Activated T-cell treated with anti-CD3 and anti-CD28 coated beads, Interleukin-2, amount 50 U/mL, for 72 hours (primary cell): ENCODE data around the gene DENND2C. TPM values are rescaled to one million over a fixed set of nuclear protein-coding genes. Genes with fewer than 3 reads are reported as not detected.

Source experiments
- ATAC-seq, 2 donors: fragments of 150-1000 bp; cut with Tn5 transposase; replicated peaks in 1 of 2; 2 replicates each; pipeline ENCODE4 v1.10.0; 2021; ENCODE audit warnings: moderate library complexity in 2 of 2, mild to moderate bottlenecking in 1 of 2
- DNase-seq, 2 donors: peaks; one replicate each; pipeline ENCODE4 v3.0.0; 2021 to 2022; ENCODE audit warnings: mixed read lengths in 1 of 2
- H3K27ac Mint-ChIP-seq: one replicate; pipeline ENCODE4 v1.8.0; 2022; ENCODE audit warnings: mild to moderate bottlenecking, moderate library complexity, mixed read lengths
- H3K27me3 Mint-ChIP-seq: one replicate; pipeline ENCODE4 v1.8.0; 2022; ENCODE audit warnings: low read depth, mixed read lengths
- H3K36me3 Mint-ChIP-seq, 2 donors: one replicate each; pipeline ENCODE4 v1.8.0; 2022; ENCODE audit warnings: mixed read lengths in 2 of 2, mild to moderate bottlenecking in 1 of 2; ENCODE audit not compliant: insufficient read depth in 2 of 2
- H3K4me1 Mint-ChIP-seq: one replicate; pipeline ENCODE4 v1.8.0; 2022; ENCODE audit warnings: low read depth, mixed read lengths
- H3K4me3 Mint-ChIP-seq, 2 donors: one replicate each; pipeline ENCODE4 v1.8.0; 2022; ENCODE audit warnings: mild to moderate bottlenecking in 2 of 2, mixed read lengths in 2 of 2, moderate library complexity in 2 of 2
- H3K9me3 Mint-ChIP-seq, 2 donors: one replicate each; pipeline ENCODE4 v1.8.0; 2022; ENCODE audit warnings: mixed read lengths in 2 of 2
- total RNA-seq, 2 donors: library from RNA; stranded (reverse); gene quantifications; one replicate each; pipeline ENCODE4 v1.2.3, GENCODE V29; 2022

The DENND2C gene
- total RNA-seq, 2 donors from 2014 or later = 0.88 to 2.2 TPM

DNA sequence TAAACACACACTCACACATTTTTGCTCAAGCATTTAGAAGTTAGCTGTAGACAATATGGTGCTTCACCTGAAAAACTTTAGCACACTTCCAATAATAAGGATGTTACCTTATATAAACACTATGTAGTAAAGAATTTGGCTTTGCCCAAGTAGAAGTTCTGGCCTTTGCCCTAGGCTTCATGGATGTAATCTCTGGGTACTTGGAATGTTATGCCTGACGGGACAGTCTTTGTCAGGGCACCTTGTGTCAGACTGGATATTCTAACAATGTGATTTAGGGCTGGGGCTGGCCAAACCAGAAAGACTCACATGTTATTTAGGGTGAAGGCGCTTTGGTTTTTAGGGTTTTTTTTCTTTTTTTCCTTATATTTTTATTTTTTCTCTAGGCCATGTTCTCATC, 124.1 kb downstream of the DENND2C start:
- no peak overlapping the region for H3K4me3 Mint-ChIP-seq
- H3K27ac Mint-ChIP-seq = no peak overlapping the region
- ATAC-seq (no peak), DNase-seq (no peak)
- H3K4me1 Mint-ChIP-seq = no peaks in the 10 kb centered on the region
- H3K27me3 Mint-ChIP-seq = no peaks in the 10 kb centered on the region
- H3K9me3 Mint-ChIP-seq = no peaks in the 10 kb centered on the region
- peaks cover 0 to 2% of the 10 kb centered on the region in 2 donors for H3K36me3 Mint-ChIP-seq

DNA sequence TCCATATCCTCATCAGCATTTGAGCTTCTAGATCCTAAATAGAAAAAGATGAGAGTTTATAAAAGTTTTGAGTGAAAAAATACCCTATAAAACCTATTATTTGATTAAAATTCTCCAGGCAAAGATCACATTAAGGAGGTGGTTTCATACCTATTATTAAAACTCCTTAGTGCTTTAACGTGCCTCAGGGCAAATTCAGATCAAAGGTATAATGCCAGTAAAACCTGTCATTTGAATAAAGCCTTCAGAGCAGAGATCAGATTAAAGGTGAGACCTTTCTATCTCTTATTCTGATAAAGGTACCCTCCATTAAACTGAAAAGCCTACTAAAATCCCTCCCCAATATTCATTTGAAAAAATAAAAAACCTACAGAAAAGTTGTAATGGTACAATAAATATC, 124.5 kb downstream of the DENND2C start:
- Mint-ChIP-seq H3K4me3 (no peak overlapping the region), H3K4me1 (no peaks in the 10 kb centered on the region), H3K27me3 (no peaks in the 10 kb centered on the region), H3K9me3 (no peaks in the 10 kb centered on the region), H3K27ac (no peak overlapping the region), H3K36me3 (peaks cover 0 to 2% of the 10 kb centered on the region in 2 donors)
- no peak for ATAC-seq
- DNase-seq = no peak

DNA sequence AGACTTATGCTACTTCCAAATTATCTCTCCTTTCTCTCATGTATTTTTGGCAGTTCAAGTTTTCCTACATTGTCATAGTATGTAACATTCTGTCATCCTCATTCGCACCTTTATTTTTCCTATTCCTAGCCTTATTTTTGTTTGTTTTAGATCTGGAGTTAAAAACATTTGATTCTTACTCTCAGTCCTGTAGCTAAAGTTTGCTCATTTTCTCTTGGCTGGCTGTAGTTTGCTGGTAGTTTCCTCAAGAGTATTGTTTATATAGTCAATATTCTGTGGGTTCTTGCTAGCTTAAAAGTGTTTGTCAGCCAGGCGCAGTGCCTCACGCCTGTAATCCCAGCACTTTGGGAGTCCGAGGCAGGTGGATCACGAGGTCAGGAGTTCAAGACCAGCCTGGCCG, 129.0 kb downstream of the DENND2C start:
- Mint-ChIP-seq H3K9me3 (no peaks in the 10 kb centered on the region), H3K36me3 (no peaks in the 10 kb centered on the region), H3K27ac (no peak overlapping the region), H3K4me1 (no peaks in the 10 kb centered on the region), H3K27me3 (no peaks in the 10 kb centered on the region), H3K4me3 (no peak overlapping the region)
- no peak for DNase-seq
- ATAC-seq = no peak

DNA sequence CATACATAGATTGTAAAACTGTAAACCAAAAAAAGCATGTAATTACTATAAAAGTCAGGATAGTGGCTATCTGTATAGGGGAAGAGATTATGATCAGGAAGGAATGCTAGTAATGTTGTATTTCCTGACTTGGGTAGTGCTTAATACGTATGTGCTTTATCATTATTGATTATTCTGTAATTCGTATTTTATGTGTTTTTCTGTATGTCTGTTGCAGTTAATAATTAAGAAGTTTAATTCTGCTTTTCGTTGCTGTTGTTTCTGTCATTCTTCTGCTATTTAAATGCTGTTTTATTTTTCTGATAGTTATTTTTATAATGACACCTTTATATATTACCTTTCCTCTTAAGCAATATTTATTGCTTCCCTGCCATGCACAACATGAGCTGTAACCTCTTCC, 129.6 kb downstream of the DENND2C start:
- Mint-ChIP-seq H3K27ac (no peak overlapping the region), H3K27me3 (no peaks in the 10 kb centered on the region), H3K4me3 (no peak overlapping the region), H3K36me3 (no peaks in the 10 kb centered on the region), H3K4me1 (no peaks in the 10 kb centered on the region), H3K9me3 (no peaks in the 10 kb centered on the region)
- DNase-seq (no peak), ATAC-seq (no peak)

DNA sequence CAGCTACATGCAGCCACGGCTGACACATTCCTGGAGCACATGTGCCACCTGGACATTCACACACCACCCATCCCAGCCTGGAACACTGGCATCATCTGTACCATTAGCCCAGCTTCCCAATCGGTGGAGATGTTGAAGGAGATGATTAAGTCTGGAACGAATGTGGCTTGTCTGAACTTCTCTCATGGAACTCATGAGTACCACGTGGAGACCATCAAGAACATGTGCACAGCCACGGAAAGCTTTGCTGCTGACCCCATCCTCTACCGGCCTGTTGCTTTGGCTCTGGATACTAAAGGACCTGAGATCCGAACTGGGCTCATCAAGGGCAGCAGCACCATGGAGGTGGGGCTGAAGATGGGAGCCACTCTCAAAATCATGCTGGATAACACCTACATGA, 133.8 kb downstream of the DENND2C start:
- DNase-seq = no peak
- no peak overlapping the region for H3K4me3 Mint-ChIP-seq
- H3K27ac Mint-ChIP-seq = no peak overlapping the region
- H3K4me1 Mint-ChIP-seq = no peaks in the 10 kb centered on the region
- no peaks in the 10 kb centered on the region for H3K9me3 Mint-ChIP-seq
- ATAC-seq = no peak
- no peaks in the 10 kb centered on the region for H3K36me3 Mint-ChIP-seq
- H3K27me3 Mint-ChIP-seq = no peaks in the 10 kb centered on the region

DNA sequence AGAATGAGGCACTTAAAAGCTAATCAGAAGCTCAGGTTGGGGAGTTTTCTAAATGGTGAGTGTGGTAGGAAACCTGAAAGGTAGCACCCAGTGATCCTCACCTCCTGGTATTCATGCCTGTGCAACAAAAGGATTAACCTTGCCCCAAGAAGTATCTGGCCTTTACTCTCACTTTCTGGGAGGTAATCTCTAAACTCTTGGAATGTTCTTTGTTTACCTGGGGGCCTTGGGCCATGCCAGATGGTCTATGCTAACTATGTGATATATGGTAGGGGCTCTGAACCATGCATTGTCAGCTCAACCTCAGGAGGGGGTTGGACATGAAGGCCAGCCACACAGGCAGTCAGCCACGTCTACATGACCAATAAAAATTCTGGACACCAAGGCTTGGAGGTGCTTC, 134.4 kb downstream of the DENND2C start:
- H3K27ac Mint-ChIP-seq = no peak overlapping the region
- no peaks in the 10 kb centered on the region for H3K27me3 Mint-ChIP-seq
- no peaks in the 10 kb centered on the region for H3K9me3 Mint-ChIP-seq
- DNase-seq (no peak), ATAC-seq (no peak)
- no peak overlapping the region for H3K4me3 Mint-ChIP-seq
- H3K4me1 Mint-ChIP-seq = no peaks in the 10 kb centered on the region
- no peaks in the 10 kb centered on the region for H3K36me3 Mint-ChIP-seq

Other genes starting within 250 kb of the DENND2C start
- gene TRIM33, start 158.8 kb downstream of the DENND2C start, total RNA-seq = 10 to 100 TPM; 34.1 to 42.4 TPM
- gene BCAS2, start 88.4 kb downstream of the DENND2C start, total RNA-seq = 10 to 100 TPM; 27.5 to 30.4 TPM
- gene AMPD1, start 25.5 kb upstream of the DENND2C start, total RNA-seq = under 1 TPM in 1 of 2 donors, not detected in 1; 0.17 TPM
- gene NRAS, start 46.7 kb upstream of the DENND2C start, total RNA-seq = 10 to 100 TPM; 63.8 to 73.6 TPM
- 100 to 1,000 TPM; 478 to 479 TPM for gene CSDE1, start 87.9 kb upstream of the DENND2C start, total RNA-seq
- 10 to 100 TPM; 55.7 to 64.7 TPM for gene SIKE1, start 110.6 kb upstream of the DENND2C start, total RNA-seq
- gene SYCP1, start 184.8 kb upstream of the DENND2C start, total RNA-seq = not detected